ENCODE results near the gene EDA. TPM values are rescaled to one million over a fixed set of nuclear protein-coding genes. Genes with fewer than 3 reads are reported as not detected.

Gene EDA
- total RNA-seq, 1 donor from 2014 or later, result 2.5 TPM

- H3K36me3 ChIP-seq (ENCODE audit: control insufficient read depth, insufficient read depth, low read length), result no peaks in the 10 kb centered on the region
- no peaks in the 10 kb centered on the region for H3K27me3 ChIP-seq (ENCODE audit: control insufficient read depth, insufficient read depth, low read length)
- no peak for TF ChIP-seq CTCF (IDR thresholded peaks at IDR 0.05; ENCODE audit: insufficient read depth, low read length, poor library complexity, severe bottlenecking)
- no peak overlapping the region for H3K4me3 ChIP-seq (ENCODE audit: low read depth, low read length)
- DNase-seq (ENCODE audit: low read depth), result no peak
Measured at GRCh38 chrX:70043685-70044084, 427.8 kb downstream of the EDA start.

GRCh38 chrX:70044541-70045245, 428.8 kb downstream of the EDA start:
- Histone ChIP-seq H3K36me3 (ENCODE audit: control insufficient read depth, insufficient read depth, low read length) (no peaks in the 10 kb centered on the region), H3K27me3 (ENCODE audit: control insufficient read depth, insufficient read depth, low read length) (no peaks in the 10 kb centered on the region), H3K4me3 (ENCODE audit: low read depth, low read length) (no peak overlapping the region)
- no peak for DNase-seq (ENCODE audit: low read depth)
- no peak for TF ChIP-seq CTCF (IDR thresholded peaks at IDR 0.05; ENCODE audit: insufficient read depth, low read length, poor library complexity, severe bottlenecking)

- no peak for DNase-seq (ENCODE audit: low read depth)
- H3K36me3 ChIP-seq (ENCODE audit: control insufficient read depth, insufficient read depth, low read length), result no peaks in the 10 kb centered on the region
Measured at GRCh38 chrX:70046978-70047377, 431.1 kb downstream of the EDA start.

GRCh38 chrX:70049406-70049805, 433.5 kb downstream of the EDA start:
- Histone ChIP-seq H3K27me3 (ENCODE audit: control insufficient read depth, insufficient read depth, low read length) (no peaks in the 10 kb centered on the region), H3K4me3 (ENCODE audit: low read depth, low read length) (no peak overlapping the region), H3K36me3 (ENCODE audit: control insufficient read depth, insufficient read depth, low read length) (no peaks in the 10 kb centered on the region)
- no peak for TF ChIP-seq CTCF (IDR thresholded peaks at IDR 0.05; ENCODE audit: insufficient read depth, low read length, poor library complexity, severe bottlenecking)
- no peak for DNase-seq (ENCODE audit: low read depth)

More at GRCh38 chrX:70046978-70047377, 431.1 kb downstream of the EDA start:
- Histone ChIP-seq H3K27me3 (ENCODE audit: control insufficient read depth, insufficient read depth, low read length) (no peaks in the 10 kb centered on the region), H3K4me3 (ENCODE audit: low read depth, low read length) (no peak overlapping the region)
- TF ChIP-seq CTCF (IDR thresholded peaks at IDR 0.05; ENCODE audit: insufficient read depth, low read length, poor library complexity, severe bottlenecking), result no peak

- no peak within 1 kb of the TSS for H3K4me3 ChIP-seq (ENCODE audit: low read depth, low read length)
- DNase-seq (ENCODE audit: low read depth), result no peak
- no peaks in the 10 kb centered on the region for H3K27me3 ChIP-seq (ENCODE audit: control insufficient read depth, insufficient read depth, low read length)
- no peaks in the 10 kb centered on the region for H3K36me3 ChIP-seq (ENCODE audit: control insufficient read depth, insufficient read depth, low read length)
- no peak for TF ChIP-seq CTCF (IDR thresholded peaks at IDR 0.05; ENCODE audit: insufficient read depth, low read length, poor library complexity, severe bottlenecking)
Measured at GRCh38 chrX:70049925-70050324, 434.0 kb downstream of the EDA start, which contains the start of gene AWAT2. Gene AWAT2 (minus strand): TSS chrX:70049938. CDS start chrX:70049932, 6 bp downstream.
